HUES48 (cell line): ENCODE data around the gene LCP1.
"Not testable (repeated sequence)": the region's sequence is repeated elsewhere in the genome, so short reads cannot be mapped to it uniquely, and the experiment has no call there.

Source experiments
- H3K27ac ChIP-seq: one replicate; pipeline ENCODE4 v1.7.0; 2013; ENCODE audit warnings: low read depth, low read length, inconsistent platforms
- H3K27me3 ChIP-seq: 2 replicates; pipeline ENCODE4 v1.6.1; 2013; ENCODE audit warnings: mild to moderate bottlenecking, low read length; ENCODE audit not compliant: control insufficient read depth, insufficient read depth
- H3K36me3 ChIP-seq: 2 replicates; pipeline ENCODE4 v1.6.1; 2013; ENCODE audit warnings: low read length; ENCODE audit not compliant: control insufficient read depth, insufficient read depth
- H3K4me1 ChIP-seq: 2 replicates; pipeline ENCODE4 v1.6.1; 2013; ENCODE audit warnings: mild to moderate bottlenecking, low read length; ENCODE audit not compliant: control insufficient read depth, insufficient read depth
- H3K4me3 ChIP-seq: 2 replicates; pipeline ENCODE4 v1.5.1; 2013; ENCODE audit warnings: mild to moderate bottlenecking, low read depth, low read length
- H3K9ac ChIP-seq: 2 replicates; pipeline ENCODE4 v1.6.1; 2013; ENCODE audit warnings: mild to moderate bottlenecking, low read depth, low read length, moderate library complexity
- H3K9me3 ChIP-seq: 2 replicates; pipeline ENCODE4 v1.6.1; 2013; ENCODE audit warnings: low read length; ENCODE audit not compliant: control insufficient read depth, insufficient read depth

LCP1 gene

DNA sequence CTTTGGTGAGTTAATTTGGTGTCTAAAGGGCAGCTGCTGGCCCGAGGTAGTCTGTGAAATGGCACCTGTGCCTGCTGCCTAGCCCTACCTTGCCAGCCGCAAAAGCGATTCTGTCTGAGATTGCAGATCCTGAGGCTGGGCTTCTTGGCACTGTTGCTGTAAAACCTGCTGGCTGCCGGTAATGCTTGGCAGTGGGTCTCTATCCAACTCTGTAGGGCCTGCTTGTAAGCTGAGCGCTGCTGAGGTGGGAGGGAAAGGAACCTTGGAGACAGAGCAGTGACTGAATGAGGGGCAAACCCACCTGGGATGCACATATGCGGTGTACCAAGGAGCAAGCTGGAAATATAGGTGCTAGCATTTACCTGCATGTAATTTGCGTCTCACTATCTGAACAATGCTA lies 11.7 kb downstream of the LCP1 start:
- Histone ChIP-seq H3K9ac (no peak overlapping the region), H3K9me3 (no peaks in the 10 kb centered on the region), H3K4me3 (no peak overlapping the region), H3K27me3 (peaks cover 14% of the 10 kb centered on the region), H3K27ac (no peak overlapping the region), H3K4me1 (peaks cover 18% of the 10 kb centered on the region), H3K36me3 (no peaks in the 10 kb centered on the region)

DNA sequence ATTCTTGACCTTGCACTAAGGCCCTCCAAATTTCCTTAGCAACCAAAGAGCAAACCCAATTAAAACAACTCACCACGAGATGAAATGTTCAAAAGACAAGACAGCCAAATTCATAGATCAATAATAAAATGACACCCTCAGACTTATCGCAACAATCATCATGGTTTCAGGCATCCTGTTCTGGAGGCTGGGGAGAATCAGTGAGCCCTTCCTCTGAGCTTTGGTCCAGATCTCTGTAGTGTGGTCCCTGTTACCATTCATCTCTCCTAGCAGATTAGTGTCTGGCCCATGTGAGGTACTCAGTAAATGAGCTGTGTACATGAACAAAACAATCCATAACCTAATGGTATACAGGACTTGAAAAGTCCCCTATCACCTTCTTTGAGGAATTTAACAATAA lies 12.2 kb downstream of the LCP1 start:
- Histone ChIP-seq H3K9ac (no peak overlapping the region), H3K36me3 (no peaks in the 10 kb centered on the region), H3K27me3 (peaks cover 14% of the 10 kb centered on the region), H3K4me3 (no peak overlapping the region), H3K9me3 (no peaks in the 10 kb centered on the region), H3K4me1 (peaks cover 18% of the 10 kb centered on the region), H3K27ac (no peak overlapping the region)

- no peak overlapping the region for H3K27ac ChIP-seq
- no peak overlapping the region for H3K9ac ChIP-seq
- H3K4me3 ChIP-seq, result no peak overlapping the region
- H3K4me1 ChIP-seq, result peaks cover 18% of the 10 kb centered on the region
- H3K9me3 ChIP-seq, result no peaks in the 10 kb centered on the region
- H3K36me3 ChIP-seq, result no peaks in the 10 kb centered on the region
- H3K27me3 ChIP-seq, result peaks cover 14% of the 10 kb centered on the region
These were observed 13.2 kb downstream of the LCP1 start for GRCh38 chr13:46168783-46169182.

DNA sequence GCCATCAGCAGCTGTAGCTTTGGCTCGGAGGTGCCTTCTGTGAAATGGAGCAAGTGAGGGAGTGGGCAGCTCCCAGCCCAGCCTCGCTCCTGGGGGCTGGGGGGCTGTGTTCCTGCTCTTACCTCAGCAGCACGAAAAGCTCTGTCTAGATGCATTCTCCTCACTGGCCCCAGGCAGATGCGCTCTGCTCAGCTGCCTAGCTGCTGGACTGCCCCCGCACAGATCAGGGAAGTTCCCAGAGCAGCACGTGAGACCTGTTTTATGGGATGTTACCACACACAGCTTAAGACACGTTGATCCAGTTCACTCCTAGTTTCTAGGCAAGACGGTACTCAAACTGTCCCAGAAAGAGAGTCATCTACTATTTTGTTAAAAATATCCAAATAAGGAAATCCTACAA lies 13.6 kb downstream of the LCP1 start:
- Histone ChIP-seq H3K36me3 (no peaks in the 10 kb centered on the region), H3K27me3 (peaks cover 14% of the 10 kb centered on the region), H3K4me1 (peaks cover 18% of the 10 kb centered on the region), H3K4me3 (no peak overlapping the region), H3K9ac (no peak overlapping the region), H3K27ac (no peak overlapping the region), H3K9me3 (no peaks in the 10 kb centered on the region)

- Histone ChIP-seq H3K27ac (no peak overlapping the region), H3K9me3 (no peaks in the 10 kb centered on the region), H3K9ac (no peak overlapping the region), H3K36me3 (no peaks in the 10 kb centered on the region), H3K4me3 (no peak overlapping the region), H3K27me3 (peaks cover 14% of the 10 kb centered on the region), H3K4me1 (peaks cover 18% of the 10 kb centered on the region)
These were observed 14.9 kb downstream of the LCP1 start for GRCh38 chr13:46166947-46167610.

- H3K9me3 ChIP-seq, result 0 out of 2 replicates have a peak, but pooled peaks cover 5% of the 10 kb centered on the region
- no peak overlapping the region for H3K27ac ChIP-seq
- peaks cover 14% of the 10 kb centered on the region for H3K27me3 ChIP-seq
- no peak overlapping the region for H3K9ac ChIP-seq
- H3K36me3 ChIP-seq, result no peaks in the 10 kb centered on the region
- H3K4me3 ChIP-seq, result no peak overlapping the region
- peaks cover 15% of the 10 kb centered on the region for H3K4me1 ChIP-seq
These were observed 15.8 kb downstream of the LCP1 start for GRCh38 chr13:46166224-46166584.

- Histone ChIP-seq H3K27me3 (peaks cover 14% of the 10 kb centered on the region), H3K36me3 (no peaks in the 10 kb centered on the region), H3K9ac (no peak overlapping the region), H3K4me1 (peaks cover 9% of the 10 kb centered on the region), H3K27ac (no peak overlapping the region), H3K9me3 (0 out of 2 replicates have a peak, but pooled peaks cover 5% of the 10 kb centered on the region), H3K4me3 (no peak overlapping the region)
These were observed 16.3 kb downstream of the LCP1 start for GRCh38 chr13:46165485-46166223.

- Histone ChIP-seq H3K27me3 (peaks cover 13% of the 10 kb centered on the region), H3K36me3 (no peaks in the 10 kb centered on the region), H3K4me1 (no peaks in the 10 kb centered on the region), H3K27ac (no peak overlapping the region), H3K9me3 (0 out of 2 replicates have a peak, but pooled peaks cover 5% of the 10 kb centered on the region), H3K9ac (no peak overlapping the region), H3K4me3 (no peak overlapping the region)
These were observed 17.3 kb downstream of the LCP1 start for GRCh38 chr13:46164661-46165060.

DNA sequence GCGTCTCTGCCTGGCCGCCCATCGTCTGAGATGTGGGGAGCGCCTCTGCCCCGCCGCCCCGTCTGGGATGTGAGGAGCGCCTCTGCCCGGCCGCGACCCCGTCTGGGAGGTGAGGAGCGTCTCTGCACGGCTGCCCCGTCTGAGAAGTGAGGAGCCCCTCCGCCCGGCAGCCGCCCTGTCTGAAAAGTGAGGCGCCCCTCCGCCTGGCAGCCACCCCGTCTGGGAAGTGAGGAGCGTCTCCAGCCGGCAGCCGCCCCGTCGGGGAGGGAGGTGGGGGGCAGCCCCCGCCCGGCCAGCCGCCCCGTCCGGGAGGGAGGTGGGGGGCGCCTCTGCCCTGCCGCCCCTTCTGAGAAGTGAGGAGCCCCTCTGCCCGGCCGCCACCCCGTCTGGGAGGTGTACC lies 19.2 kb downstream of the LCP1 start:
- H3K9ac ChIP-seq, H3K27ac ChIP-seq, H3K36me3 ChIP-seq, H3K4me3 ChIP-seq, H3K9me3 ChIP-seq, H3K27me3 ChIP-seq, H3K4me1 ChIP-seq: not testable (repeated sequence)

DNA sequence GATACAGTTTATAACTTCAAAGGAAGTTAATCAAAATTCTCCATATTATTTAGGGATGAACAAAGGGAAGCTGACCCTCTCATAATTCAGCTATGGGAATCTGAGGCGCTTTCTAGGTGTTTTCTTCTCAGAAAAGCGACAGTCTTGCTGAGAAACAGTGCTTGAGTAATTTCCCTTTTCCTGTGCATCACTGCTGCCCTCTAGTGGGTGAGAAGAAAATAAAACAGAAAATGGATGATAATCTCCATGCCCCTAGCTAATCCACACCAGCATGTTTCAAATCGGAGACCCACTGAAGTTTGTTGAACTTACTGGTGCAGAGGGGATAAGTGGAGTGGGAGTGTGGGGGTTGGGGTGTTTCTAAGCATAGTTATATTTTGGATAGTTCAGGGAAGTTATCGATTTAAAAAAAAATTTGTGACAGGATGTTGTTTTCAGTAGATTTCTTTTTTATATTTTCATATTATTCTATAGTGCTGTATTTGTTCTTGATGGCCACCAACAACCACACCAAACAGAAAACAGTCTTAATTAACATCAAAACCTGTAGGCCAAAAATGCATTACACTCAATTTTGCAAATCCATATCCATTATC lies 21.4 kb downstream of the LCP1 start:
- no peak overlapping the region for H3K9ac ChIP-seq
- H3K4me1 ChIP-seq, result no peaks in the 10 kb centered on the region
- no peak overlapping the region for H3K4me3 ChIP-seq

DNA sequence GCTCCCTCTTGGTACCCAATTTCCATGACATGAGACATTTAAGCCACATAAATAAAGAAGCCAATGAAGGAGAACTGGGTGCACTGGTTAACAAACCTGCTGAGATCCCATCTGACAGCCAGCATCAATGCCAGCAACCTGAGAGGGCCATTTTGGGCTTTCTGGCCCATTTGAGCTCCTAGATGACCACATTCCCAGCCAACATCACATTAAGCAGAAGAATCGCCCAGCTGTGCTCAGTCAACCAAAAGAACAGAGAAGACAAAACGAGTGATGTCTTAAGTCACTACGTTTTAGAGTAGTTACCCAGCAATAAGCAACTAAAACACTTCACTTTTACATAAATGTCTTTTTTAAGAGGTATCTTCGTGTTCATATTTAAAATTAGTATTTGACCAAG lies 21.9 kb downstream of the LCP1 start:
- Histone ChIP-seq H3K36me3 (no peaks in the 10 kb centered on the region), H3K27me3 (no peaks in the 10 kb centered on the region), H3K4me3 (no peak overlapping the region), H3K9ac (no peak overlapping the region), H3K4me1 (no peaks in the 10 kb centered on the region), H3K9me3 (0 out of 2 replicates have a peak, but pooled peaks cover 5% of the 10 kb centered on the region), H3K27ac (no peak overlapping the region)

More for the DNA sequence above, 21.4 kb downstream of the LCP1 start:
- H3K27ac ChIP-seq, result no peak overlapping the region
- H3K27me3 ChIP-seq, result no peaks in the 10 kb centered on the region
- H3K9me3 ChIP-seq, result 0 out of 2 replicates have a peak, but pooled peaks cover 5% of the 10 kb centered on the region
- H3K36me3 ChIP-seq, result no peaks in the 10 kb centered on the region
